22Rv1 (cell line): ENCODE data around the gene EFCAB8.

Experiments used
- ZFX ChIP-seq: fragments of 450-650 bp; IDR thresholded peaks from 2 replicates; pipeline ENCODE4 v1.6.1; 2017; ENCODE audit warnings: antibody characterized with exemption, borderline replicate concordance
- TF ChIP-seq, protein P1 (sequence below): fragments of 450-650 bp; IDR thresholded peaks from 2 replicates; pipeline ENCODE4 v1.5.1; 2017; ENCODE audit warnings: mild to moderate bottlenecking

DNA sequence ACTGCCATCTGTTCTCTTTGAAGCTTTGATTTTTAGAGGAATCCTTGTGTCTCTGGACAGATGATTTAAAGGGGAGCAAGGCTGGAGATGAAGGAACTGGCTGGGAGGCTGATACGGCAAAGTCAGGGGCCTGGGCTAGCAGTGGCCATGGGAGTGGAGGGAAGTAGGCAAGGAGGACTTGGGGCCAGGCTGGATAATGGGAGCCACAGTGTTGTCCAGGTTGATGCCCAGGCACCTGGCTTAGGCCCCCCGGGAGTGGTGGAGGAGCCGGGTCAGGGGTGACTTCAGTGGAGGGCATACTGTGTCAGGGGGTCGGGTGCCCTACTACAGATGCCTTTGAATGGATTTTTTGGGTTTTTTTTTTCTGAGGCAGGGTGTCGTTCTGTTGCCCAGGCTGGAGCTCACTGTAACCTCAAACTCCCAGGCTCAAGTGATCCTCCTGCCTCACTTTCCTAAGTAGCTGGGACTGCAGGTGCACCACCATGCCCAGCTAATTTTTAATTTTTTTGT is 45.0 kb downstream of the EFCAB8 start:
- TF ChIP-seq, protein P1, sequence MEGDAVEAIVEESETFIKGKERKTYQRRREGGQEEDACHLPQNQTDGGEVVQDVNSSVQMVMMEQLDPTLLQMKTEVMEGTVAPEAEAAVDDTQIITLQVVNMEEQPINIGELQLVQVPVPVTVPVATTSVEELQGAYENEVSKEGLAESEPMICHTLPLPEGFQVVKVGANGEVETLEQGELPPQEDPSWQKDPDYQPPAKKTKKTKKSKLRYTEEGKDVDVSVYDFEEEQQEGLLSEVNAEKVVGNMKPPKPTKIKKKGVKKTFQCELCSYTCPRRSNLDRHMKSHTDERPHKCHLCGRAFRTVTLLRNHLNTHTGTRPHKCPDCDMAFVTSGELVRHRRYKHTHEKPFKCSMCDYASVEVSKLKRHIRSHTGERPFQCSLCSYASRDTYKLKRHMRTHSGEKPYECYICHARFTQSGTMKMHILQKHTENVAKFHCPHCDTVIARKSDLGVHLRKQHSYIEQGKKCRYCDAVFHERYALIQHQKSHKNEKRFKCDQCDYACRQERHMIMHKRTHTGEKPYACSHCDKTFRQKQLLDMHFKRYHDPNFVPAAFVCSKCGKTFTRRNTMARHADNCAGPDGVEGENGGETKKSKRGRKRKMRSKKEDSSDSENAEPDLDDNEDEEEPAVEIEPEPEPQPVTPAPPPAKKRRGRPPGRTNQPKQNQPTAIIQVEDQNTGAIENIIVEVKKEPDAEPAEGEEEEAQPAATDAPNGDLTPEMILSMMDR: no peak
- TF ChIP-seq ZFX: no peak
